GM12872 (cell line): Measurements from ENCODE around the gene VSIG10L2.

Source experiments
- TF ChIP-seq, protein P1 (sequence below): IDR thresholded peaks from 3 replicates; pipeline ENCODE4 v1.5.1; 2011; ENCODE audit warnings: low read depth, mild to moderate bottlenecking, low read length, moderate library complexity; ENCODE audit not compliant: insufficient read depth

The VSIG10L2 gene

DNA sequence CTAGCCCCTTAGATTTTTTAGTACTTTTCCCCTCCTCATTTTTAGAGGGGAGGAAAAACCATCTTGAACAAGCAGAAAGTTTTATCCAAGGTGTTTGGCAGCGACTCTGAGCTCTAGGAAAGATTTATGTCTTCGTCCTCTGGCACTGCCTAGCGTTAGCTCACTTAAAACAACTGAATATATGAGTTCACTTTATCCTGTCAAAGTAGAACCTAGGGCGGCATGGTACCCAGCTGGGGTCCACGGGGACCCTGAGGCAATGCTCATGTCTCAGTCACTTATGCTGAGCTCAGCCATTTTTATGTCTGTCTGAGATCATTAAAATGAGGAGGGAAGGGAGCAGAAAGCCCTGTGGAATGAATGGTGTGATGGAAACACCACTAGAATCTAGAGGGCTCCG is 14.2 kb upstream of the VSIG10L2 start:
- TF ChIP-seq, protein P1, sequence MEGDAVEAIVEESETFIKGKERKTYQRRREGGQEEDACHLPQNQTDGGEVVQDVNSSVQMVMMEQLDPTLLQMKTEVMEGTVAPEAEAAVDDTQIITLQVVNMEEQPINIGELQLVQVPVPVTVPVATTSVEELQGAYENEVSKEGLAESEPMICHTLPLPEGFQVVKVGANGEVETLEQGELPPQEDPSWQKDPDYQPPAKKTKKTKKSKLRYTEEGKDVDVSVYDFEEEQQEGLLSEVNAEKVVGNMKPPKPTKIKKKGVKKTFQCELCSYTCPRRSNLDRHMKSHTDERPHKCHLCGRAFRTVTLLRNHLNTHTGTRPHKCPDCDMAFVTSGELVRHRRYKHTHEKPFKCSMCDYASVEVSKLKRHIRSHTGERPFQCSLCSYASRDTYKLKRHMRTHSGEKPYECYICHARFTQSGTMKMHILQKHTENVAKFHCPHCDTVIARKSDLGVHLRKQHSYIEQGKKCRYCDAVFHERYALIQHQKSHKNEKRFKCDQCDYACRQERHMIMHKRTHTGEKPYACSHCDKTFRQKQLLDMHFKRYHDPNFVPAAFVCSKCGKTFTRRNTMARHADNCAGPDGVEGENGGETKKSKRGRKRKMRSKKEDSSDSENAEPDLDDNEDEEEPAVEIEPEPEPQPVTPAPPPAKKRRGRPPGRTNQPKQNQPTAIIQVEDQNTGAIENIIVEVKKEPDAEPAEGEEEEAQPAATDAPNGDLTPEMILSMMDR = no peak

DNA sequence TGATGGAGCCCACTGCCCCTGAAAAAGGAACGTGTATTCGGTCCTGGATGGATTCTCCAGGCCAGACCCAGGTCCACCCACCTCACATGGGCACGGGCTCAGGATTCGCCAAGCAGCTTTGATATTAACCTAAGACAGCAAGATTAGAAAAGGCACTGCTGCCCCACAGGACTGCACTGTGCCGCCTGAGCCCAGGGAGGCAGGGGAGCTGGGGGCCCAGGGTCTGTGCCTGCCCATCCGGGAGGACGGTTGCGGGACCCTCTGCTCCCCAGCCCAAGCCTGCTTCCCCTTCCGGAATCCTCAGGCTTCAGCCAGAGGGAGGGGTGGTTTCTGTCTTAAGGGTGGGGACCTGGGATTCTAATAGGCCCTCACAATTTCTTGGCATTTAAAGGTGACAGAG is 13.5 kb upstream of the VSIG10L2 start:
- TF ChIP-seq, protein P1 = no peak

GRCh38 chr11:125933030-125933813 is 12.6 kb upstream of the VSIG10L2 start:
- TF ChIP-seq, protein P1 = no peak

DNA sequence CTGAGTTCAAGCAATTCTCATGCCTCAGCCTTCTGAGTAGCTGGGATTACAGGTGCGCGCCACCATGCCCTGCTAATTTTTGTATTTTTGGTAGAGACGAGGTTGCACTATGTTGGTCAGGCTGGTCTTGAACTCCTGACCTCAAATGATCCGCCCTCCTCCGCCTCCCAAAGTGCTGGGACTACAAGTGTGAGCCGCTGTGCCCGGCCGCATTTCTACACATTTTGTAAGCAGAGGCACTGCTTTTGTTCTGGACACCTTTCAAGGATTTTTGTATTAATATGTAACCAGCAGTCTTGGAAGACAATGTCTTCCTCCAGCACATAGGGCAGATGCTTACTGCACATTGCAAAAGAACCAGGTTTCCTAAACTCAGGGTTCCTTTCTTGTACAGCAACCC is 11.4 kb upstream of the VSIG10L2 start:
- TF ChIP-seq, protein P1 = no peak

- TF ChIP-seq, protein P1 = no peak
Measured at GRCh38 chr11:125935056-125935455, 10.8 kb upstream of the VSIG10L2 start.

- TF ChIP-seq, protein P1 = no peak
Measured at GRCh38 chr11:125935618-125936199, 10.1 kb upstream of the VSIG10L2 start.

DNA sequence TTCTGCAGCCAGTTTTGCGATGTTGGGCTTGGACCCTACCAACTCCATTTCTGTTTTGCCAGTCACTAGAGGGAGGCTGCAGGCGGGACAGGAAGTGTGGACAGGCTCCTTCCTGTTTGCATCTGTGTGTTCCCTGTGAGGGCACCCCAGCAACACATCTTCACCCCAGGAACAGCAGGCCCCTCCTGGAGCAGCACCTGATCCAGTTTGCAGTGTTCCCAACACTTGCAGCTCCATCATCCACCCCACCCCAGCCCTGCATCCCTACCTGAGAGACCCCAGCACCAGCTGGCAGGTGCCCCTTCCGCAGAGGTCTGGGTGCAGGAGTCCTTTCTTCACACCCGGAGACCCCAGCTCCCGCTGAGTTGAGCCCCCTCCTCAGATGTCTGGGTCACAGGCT is 7.4 kb upstream of the VSIG10L2 start:
- TF ChIP-seq, protein P1 = no peak
